Dedifferentiated amniotic fluid mesenchymal stem cell (primary cell): ENCODE measurements around the gene MAGI1.

ENCODE experiments used
- DNase-seq: peaks from one replicate; pipeline ENCODE4 v3.0.0-alpha.2; 2016; ENCODE audit errors: extremely low spot score

MAGI1 gene

DNA sequence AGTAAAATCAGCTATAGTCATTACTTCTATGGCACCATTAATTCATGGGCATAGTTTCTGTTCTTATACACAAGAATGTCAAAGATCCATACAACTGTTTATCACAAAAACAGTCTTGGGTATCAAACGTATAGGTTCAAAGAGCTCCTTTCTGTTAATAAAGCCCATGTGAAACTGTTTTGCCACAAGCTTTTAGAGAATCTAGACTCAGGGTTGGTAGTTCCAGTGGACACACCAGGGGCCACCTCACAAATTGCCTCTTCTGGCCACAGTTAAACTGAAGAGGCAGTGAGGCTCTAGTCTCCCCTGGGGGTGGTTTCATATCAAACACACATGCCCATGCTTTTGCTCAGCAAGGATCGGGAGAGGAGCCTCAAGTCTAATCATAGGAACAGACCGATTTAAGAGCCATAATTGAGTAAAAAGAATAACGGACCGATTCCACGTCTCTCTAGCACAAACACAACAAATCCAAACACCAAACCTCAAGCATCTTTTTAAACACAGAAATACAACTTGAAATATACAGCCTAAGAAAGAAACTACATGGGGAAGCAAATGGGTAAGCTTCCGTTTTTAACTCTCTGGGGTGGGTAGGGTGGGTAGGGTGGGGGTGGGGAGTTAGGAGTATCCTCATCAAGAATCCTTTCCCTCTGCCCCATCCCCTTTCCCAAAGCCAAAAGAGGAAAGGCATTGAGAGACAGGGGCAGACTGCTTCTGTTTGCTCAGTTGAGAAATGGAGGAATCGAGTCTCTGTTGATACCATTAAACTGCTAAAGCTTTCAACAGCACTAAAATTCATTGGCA is 443.3 kb downstream of the MAGI1 start:
- DNase-seq = no peak

DNA sequence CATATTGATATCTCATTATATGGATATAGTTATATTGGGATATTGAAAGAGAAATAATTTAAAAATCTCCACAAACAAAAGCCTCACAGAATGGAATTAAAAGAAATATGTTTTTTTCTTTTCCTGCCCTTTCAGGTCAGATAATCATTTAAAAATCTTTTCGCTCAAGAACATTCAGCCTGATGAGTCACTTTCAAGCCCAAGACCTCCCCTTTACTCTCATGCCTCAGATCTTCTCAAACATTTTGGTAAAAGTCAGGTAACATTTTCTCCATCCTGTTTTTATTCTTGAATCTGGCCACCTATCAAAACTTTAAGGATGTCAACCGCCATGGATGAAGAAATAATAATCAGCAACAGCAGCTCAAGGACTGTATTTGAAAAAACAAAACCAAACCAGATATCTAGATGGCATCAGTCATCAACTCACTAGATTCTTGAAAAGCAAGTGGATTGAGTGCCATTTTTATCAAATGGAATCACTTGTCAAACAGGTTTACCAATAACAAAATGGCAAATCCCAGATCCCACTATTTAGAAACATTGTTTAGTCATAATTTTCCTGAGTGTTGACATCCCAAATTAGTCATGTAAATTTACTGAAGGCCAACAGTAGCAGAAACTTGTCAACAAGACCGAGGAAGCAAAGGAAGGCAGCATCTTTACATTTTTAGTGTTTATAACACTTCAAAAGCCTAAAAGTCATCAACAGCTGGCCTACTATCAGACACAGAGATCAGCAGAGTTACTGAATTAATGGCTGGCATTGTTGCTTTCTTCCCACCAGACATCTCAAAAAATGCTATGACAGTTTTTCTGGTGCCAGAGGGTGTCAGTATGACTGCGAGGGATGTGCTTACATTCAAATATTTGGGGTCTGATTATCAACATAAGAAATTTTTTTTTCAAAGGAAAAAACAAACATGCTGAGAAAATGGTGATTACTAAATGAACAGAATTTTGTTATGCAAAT is 444.7 kb downstream of the MAGI1 start:
- DNase-seq = no peak

- DNase-seq = no peak
Measured at GRCh38 chr3:65591313-65591712, 447.4 kb downstream of the MAGI1 start.

DNA sequence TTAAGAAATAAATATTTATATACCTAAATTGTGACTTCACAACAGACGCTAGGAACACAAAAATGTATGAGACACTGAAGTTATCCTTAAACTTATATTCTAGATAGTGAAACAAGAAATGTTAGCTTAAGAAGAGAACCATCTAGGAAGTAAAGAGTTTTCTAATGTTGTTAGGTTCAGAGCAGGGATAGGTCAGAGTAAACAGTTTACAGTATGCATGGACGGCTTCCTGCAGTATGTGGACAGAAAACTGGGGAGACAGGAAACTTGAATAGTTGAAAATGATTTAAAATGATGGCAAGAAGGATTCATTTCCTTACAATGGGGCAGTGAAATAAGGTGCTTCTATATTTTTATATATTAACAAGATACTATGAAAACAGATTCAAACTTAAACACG is 449.8 kb downstream of the MAGI1 start:
- DNase-seq = no peak

DNA sequence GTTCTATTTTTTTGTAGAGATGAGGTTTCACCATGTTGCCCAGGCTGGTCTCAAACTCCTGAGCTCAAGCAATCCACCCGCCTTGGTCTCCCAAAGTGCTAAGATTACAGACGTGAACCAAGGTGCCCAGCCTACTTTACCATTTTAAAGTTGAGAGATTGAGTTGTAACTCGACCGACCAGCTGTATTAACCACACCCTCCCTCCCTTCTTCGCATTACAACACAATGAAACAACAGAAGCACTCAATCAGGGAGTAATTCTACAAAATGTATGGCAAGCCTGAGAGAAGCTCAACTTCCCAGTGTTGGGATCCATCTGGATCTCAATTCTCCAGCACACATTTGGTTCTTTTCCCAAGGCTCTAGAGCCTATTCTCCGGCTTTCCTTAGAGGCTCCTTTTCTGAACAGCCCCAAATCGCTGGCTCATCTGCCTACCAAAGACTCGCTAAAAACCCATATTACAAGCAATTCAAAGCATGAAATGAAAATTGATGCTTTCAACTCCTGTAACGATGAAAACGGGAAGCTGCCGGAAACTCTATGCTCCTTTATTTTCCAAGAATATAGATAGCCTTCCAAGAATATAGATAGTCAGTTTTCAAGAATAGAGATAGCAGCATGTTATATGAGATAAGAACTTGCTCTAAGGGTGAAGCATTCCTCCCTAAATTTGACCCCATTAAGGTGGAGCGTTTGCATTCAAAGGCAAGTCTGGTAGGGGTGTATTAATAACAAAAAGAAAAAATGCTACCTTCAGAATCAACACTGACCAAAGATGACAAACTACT is 450.9 kb downstream of the MAGI1 start:
- no peak for DNase-seq

- no peak for DNase-seq
Measured at GRCh38 chr3:65584913-65585312, 453.8 kb downstream of the MAGI1 start.

DNA sequence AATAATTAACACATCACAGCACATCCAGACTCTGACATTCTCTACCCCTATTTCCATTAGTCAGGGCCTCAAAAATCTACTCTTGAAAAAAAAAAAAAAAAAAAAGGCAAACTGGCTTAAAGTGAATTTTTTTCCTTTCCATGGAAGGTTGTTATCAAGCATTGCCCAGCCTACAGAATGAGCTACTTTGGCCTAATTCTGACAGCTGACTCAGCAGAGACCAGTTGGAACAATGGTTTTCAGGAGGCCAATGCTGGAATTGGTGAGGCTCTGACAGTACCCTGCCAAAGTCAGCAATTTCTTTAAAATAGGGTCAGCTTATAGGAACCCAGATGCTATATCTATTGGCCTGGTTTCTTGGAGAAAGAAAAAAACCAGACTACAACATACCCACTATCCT is 454.7 kb downstream of the MAGI1 start:
- no peak for DNase-seq

DNA sequence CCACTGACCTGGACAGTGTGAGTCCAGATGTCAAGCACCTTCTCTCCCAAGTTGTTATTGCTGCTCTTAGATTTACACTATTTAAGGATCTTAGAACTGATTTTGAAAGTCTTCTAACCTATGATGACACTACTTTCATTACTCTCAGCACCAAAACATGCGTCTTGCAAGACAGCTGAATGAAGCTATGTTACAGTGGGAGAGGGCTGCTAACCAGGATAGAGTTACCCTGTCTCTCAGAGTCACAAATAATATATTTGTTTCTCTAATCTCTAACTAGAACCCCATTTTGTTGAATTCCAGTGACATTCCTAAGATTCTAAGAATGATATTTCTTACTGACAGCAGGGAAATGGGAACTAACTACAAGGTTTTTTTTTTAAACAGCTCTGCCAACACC is 455.5 kb downstream of the MAGI1 start:
- DNase-seq = no peak

DNA sequence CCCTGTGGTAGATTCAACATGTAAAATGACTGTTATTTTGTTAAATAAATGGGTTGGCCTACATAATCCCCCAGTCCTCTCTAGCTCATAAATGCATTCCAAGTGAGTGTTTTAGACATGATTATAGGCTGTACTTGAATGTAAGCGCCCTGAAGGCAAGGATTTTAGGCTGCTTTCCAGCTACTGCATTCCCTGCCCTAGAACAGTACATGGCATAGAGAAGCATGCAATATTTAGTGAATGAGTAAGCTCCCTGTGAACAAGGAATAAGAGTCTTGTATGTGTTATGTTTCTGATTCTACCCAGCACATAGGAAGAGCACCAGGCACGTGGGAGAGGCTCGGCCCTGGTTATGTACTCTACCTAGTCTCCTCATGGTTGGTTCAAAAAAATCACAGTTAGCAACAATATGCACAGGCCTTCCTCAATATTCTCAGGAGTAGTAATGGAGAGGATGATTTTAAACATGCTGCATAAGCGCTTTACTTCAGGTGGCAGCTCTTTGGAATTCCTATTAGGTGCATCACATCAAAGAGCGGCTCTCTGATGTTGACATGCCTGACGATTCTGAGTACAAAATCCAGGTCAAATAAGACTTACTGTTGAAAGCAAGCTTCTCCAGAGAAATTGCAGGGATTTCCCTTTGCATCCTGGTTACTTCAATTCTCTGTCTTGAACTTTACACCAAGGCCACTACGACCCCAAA is 456.6 kb downstream of the MAGI1 start:
- no peak for DNase-seq

- DNase-seq = no peak
Measured at GRCh38 chr3:65581313-65581712, 457.4 kb downstream of the MAGI1 start.

DNA sequence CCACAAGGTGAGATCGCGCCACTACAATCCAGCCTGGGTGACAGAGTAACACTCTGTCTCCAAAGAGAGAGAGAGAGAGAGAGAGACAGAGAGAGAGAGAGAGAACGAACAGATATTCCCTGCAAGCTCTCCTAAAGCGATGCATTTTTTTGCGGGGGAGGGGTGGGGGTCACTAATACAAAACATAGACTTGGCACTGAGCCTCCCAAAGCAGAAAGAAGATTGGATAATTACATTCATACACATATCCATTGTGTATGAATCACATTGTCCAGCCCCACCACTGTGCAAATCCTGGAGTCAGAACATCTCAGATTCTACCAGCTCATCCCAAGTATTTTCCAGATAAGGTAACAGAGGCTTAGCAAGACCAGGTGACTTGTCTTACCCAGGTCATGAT is 459.9 kb downstream of the MAGI1 start:
- no peak for DNase-seq

DNA sequence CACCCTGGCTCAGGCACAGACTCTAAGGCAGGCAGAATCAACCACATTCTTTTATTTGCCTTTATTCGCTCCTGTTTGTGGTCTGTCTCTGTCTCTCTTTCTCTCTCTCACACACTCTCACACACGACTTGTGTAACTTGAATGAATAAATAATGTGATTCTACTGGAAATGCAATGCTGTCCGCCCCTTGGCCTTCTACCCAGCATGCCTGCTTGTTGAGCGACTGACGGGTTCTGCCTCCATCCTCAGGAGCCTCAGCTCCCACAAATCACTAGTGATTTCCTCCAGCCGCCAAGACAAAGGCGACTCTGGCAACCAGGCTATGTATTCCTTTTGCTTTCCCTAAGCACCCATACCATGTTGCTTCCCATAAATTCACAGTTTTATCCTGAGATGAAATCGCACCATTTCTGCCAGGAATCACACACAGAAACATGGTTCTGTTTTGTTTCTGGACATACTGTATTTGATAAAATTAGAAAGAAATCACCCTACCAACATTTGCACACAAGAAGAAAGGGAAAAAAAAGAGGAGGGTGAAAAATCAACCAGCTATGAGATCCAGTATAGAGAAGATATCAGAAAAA is 460.8 kb downstream of the MAGI1 start:
- DNase-seq = no peak

DNA sequence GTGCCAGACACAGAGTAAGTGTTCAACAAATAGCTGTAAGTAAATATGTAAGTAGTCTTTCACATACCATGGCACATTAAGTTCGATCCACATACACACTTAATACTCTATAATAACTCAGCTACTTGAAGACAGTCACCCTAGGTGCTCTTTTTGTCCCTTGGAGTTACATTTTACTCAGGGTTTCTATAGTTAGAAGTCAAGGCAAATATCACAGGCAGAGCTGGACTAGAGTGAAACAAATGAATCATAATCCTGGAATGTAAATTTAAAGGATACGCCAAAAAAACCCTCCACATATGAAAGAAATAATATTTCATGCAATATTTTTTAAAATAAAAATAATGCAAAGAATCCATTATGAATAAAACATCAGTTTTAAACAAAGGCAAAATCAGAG is 461.8 kb downstream of the MAGI1 start:
- peak; percentile 35 for DNase-seq

DNA sequence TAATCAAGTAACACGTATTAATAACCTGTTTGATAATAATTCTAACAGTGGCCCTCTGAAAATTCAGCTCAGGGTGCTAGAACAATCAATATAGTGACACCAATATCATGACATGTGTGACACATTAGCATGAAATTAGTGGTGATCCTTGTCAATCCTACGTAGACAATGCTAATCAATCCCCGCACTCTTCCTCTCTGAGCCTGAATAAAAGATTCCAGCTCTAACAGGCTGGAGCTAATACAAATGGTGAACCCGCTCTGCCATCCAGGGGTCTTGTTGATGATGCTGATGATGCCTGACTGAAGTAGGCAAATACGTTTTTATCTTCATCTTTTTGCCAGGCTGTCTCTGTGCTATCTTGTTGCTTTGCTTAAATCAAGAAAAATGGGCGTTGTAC is 462.5 kb downstream of the MAGI1 start:
- no peak for DNase-seq

DNA sequence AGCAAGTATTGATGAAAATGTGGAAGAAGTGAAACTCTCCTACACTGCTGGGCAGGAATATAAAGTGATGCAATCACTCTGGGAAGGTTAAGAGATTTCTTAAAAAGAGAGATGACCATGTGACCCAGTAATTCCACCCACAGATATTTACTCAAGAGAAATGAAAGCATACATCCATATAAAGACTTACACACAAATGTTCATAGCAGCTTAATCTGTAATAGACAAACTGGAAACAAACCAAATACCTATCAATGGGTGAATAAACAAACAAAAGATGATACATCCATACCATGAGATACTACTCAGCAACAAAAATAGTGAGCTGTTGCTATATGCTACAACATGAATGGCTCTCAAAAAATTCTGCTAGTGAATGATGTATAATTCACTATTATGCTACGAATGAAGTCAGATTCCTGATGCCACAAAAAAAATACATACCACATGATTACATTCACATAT is 463.3 kb downstream of the MAGI1 start:
- peak; percentile 85 for DNase-seq

DNA sequence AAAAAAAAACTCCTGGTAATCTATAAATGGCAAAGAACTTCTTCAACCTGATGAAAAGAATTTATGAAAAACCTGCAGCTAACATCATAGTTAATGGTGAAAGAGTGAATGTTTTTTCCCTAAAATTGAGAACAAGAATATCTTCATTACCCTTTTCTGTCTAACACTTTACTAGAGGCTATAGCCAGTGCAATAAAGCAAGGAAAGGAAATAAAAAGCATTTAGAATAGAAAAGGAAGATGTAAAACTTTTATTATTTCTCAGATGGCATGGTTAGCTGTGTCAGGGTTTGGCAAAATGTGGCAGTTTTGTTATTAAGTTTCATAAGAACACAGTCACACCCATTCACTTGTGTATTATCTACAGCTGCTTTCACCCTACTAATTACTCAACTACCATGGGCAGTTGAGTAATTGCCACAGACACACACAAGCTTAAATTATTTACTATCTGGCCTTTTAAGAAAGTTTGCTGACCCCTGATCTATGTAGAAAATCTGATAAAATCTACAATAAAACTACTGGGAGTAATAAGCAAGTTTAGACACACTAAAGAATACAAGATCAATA is 465.1 kb downstream of the MAGI1 start:
- DNase-seq = no peak

DNA sequence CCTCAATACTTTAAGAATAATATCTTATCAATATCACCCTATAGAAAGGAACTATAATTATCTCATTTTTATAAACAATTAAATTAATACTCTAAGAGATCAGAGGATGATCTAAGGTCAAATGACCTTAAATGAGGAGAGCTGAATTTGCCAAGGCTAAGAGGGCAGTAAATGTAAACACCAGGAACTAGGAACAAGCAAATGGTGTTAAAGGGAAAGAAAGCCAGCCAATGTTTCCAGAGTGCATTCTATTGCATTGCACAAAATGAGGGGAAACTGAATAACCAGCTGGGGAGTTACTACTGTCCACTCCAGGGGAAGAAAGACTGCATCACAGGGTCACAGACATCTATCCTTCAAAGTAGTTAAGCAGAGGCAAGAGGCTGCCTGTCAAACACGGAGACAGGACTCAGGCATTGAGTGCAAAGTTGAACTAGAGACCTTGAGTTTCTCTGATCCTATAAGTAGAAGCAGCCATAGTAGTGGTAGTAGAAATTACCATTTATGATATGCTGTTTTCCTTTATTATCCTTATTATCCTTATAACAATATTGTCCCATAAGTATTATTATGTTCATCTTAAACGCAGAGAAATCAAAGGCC is 466.4 kb downstream of the MAGI1 start:
- no peak for DNase-seq

DNA sequence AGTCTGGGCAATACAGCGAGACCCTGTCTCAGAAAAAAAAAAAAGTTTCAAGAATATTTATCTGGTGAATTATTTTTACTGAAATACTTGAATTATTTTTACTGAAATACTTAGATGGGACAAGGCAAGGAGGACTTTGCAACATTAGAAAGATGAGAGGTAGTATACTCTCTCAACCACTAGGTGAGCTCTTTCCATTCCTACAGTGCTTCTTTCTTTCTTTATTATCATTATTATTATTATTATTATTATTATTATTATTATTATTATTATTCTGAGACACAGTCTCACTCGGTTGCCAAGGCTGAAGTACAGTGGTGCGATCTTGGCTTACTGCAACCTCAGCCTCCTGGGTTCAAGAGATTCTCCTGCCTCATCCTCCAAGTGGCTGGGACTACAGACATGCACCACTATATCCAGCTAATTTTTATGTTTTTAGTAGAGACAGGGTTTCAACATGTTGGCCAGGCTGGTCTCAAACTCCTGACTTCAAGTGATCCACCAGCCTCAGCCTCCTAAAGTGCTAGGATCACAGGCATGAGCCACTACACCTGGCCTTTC is 468.8 kb downstream of the MAGI1 start:
- no peak for DNase-seq

GRCh38 chr3:65569129-65569528 is 469.6 kb downstream of the MAGI1 start:
- DNase-seq = no peak

DNA sequence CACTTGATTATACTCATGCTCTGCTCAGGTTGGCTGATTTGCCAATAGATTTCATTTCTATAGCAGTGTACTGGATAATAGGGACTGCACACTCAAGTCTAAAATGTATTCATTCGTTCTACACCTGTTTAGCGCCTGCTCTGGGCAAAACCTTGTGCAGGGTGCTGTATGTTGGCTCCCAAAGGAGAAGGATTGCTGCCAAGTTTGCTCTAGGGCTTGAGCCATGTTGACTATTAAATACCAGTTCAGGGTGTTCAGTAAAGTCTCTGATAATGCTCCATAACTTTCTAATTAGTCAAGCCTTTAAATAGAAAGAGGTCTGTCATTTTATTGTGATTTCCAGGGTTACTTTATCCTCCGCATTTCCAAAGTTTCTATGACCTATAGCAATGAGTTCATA is 470.2 kb downstream of the MAGI1 start:
- DNase-seq = no peak
